ENCODE measurements around the gene STEAP1B.
"Not testable (repeated sequence)": the region's sequence is repeated elsewhere in the genome, so short reads cannot be mapped to it uniquely, and the experiment has no call there.

Gene STEAP1B

DNA sequence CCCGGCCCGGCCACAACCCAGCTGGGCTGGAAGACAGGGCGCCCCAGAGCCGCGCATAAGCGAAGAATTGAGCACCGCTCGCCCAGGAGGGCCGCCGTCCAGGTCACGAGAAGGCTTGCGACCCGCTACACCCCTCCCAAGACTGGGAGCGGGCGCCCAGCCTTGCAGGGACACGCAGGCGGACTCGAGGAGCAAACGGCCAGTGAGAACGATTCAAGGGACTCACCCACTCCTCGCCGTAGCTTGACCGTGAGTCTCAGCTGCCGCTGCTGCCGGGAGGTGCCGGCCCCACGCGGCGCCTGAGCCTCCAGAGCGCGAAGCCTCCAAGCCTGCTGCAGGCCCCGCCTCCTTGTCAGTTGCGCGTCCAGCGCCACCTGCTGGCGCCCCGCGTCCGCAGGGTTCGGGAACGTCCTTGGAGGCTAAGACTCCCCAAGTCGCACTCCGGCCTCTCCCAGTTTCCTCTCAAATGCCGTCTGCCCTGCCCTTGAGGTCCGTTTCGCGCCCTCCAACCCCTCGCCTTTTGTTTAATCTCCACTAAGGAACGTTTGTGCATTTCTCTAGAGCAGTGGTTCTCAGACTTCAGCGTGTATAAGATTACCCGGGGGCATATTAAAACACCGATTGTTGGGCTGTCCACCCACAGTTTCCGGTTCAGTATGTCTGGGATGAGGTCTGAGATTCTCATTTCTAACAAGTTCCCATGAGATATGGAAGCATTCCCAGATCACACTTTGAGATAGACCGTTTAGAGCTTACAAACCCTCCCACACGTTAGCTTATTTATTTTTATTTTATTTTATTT is at the start of gene STEAP1B:
STEAP1B (minus strand) TSS at position 301 of the 802 bp plus-strand sequence. CDS start 5,333 bp downstream, outside the sequence.
- peak; percentile 85 to 97 (median 95) for DNase-seq

DNA sequence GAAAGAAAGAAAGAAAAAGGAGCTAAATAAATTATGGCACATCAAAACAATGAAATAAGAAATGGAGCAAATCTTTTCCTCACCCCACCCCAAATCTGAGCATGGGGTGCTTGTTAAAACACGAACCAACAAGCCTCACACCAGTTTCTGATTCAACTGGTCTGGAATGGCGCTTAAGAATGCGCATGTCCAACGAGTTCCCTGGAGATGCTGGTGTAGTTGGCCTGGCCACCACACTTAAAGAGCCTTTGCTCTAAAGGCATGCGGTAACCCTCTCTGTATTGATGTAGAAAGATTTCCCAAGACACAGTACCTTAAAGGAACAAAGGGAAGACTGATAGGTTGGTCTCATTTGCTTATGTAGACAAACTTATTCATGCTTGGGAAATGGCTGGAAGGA is 49.1 kb upstream of the STEAP1B start:
- DNase-seq: peak in 1 of 3 experiments; percentile 42

DNA sequence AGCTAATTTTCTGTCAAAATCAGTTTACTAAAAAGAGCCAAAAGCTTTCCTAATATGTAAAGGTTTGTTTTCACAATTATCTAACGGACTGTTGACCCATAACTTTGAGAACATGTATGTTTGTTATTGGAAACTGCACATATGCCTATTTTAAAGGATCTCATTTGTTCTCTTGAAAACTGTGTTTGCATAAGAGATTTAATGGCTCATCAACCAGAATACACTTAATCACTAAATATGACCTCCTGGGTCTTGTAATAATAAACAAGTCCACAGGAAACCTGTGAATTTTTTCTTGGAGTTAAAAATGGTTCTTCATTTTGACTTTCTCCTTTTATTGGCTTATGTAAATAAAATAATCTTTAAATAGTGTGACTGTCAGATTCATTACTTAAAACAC is 48.3 kb upstream of the STEAP1B start:
- DNase-seq: peak in 2 of 3 experiments; percentile 16 to 76

DNA sequence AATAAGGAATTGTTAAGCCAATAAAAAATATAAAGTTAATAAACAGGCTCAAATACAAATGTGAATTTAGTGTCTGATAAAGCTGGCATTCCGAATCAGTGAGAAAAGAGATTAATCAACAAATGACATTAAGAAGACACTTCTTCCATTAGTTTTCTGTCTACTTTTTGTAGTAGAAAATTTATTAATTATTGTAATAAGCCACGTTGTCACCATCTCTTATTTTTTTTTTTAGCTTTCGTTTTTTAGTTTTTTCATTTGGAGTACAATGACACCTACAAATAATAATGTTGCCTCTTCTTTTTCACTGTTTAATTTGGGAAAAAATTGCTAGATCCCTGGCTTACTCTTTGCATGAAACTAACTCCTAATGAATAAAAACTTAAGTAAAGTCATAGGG is 46.8 kb upstream of the STEAP1B start:
- DNase-seq: no peak

DNA sequence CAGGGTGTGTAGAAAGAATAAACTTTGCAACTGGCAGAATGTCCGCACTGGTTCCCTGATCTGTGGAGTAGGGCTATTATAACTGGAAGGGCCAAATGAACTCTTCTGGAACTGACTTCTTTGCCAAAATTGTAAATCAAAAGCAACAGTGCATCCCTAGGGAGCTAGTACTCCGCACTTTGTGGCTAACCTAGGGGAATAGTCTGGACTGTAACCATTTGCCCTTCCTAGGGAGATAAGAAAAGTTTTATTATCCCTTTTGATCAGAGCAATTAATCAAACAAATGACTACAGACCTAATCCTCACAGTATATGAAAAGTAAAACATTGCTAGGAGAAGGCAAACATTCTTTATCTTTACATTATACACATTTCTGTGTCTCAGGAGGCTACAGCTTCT is 45.5 kb upstream of the STEAP1B start:
- DNase-seq: no peak

DNA sequence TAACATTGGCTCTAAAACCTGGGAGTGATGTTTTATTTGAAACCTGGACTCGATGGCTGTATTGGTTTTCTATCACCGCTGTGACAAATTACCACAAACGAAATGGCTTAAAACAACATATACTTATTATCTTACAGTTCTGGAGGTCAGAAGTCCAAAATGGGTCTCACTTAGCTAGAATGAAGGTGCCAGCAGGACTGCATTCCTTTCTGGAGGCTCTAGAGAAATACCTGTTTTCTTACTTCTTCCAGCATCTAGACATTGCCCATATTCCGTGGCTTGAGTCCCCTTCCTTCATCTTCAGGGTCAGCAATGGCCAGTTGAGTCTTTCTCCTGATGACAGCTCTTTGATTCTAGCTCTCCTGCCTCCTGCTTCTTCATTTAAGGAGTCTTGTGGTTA is 44.3 kb upstream of the STEAP1B start:
- no peak for DNase-seq

DNA sequence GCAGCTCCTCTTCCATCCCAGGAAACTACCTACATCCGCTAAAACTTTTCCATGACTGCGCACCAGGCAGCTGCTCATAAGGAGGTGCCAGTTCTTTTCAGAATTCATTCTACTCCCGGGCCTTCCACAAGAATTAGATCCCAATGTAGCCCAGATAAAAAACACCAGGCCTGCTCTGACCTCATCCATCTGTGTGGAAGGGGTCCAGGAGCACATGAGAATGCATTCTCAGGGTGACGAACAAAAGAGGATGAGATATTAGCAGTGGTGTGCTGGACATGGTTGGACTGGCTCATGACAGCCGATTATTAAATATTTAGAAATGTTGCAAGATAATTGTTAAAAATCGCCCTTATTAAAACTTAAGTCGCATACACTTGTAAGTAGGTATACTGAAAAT is 43.2 kb upstream of the STEAP1B start:
- DNase-seq: no peak

DNA sequence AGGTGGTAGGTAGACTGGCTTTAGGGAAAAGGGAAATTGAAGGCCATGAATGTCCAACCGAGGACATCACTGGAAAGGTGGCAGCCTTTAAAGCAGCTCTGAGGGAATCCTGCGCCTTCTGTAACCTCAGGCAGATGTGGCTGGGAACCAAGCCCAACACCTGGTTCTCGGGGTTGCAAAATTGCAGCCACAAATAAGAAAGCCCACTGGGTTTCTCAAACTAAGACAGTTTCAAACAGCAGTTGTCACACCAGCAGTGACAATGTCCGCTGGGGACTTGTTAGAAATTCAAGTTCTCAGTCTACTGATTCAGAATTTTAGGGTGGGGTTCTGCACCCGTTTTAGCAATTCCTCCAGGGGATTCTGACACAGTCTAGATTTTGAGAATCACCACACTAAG is 42.7 kb upstream of the STEAP1B start:
- no peak for DNase-seq

DNA sequence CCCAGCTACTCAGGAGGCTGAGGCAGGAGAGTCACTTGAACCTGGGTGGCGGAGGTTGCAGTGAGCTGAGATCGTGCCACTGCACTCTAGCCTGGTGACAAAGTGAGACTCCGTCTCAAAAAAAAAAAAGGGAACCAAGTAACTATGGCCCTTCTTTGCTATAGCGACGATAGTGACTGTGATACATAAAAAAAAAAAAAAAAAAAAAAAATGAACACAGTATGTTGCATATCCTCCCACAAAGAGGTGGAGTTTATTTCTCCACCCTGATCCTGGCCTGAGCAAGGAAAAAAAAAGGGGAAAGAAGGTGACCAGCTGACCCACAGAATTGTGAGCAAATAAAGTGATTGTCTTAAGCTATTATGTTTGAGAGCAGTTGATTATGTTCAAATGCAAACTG is 42.3 kb upstream of the STEAP1B start:
- DNase-seq: no peak

DNA sequence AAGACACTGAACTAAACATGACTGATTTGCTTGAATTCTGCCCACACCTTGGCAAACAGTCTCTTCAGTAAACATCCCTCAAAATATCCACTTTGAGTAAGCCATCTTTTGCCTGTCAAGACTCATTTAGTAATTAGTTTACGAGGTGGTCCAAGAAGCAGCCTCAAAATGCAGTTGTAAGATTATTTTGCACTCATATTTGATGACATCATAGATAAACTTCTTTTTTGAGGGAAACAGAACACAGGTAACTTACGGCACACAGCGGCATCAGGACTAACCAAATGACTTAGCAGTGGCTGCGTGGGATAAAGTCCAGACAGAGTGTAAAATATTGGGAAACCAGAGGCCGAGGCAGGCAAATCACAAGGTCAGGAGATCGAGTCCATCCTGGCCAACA is 41.8 kb upstream of the STEAP1B start:
- DNase-seq: no peak

DNA sequence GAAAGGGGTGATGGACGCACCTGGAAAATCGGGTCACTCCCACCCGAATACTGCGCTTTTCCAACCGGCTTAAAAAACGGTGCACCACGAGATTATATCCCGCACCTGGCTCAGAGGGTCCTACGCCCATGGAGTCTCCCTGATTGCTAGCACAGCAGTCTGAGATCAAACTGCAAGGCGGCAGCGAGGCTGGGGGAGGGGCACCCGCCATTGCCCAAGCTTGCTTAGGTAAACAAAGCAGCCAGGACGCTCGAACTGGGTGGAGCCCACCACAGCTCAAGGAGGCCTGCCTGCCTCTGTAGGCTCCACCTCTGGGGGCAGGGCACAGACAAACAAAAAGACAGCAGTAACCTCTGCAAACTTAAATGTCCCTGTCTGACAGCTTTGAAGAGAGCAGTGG is 28.5 kb upstream of the STEAP1B start:
- not testable (repeated sequence) for DNase-seq

DNA sequence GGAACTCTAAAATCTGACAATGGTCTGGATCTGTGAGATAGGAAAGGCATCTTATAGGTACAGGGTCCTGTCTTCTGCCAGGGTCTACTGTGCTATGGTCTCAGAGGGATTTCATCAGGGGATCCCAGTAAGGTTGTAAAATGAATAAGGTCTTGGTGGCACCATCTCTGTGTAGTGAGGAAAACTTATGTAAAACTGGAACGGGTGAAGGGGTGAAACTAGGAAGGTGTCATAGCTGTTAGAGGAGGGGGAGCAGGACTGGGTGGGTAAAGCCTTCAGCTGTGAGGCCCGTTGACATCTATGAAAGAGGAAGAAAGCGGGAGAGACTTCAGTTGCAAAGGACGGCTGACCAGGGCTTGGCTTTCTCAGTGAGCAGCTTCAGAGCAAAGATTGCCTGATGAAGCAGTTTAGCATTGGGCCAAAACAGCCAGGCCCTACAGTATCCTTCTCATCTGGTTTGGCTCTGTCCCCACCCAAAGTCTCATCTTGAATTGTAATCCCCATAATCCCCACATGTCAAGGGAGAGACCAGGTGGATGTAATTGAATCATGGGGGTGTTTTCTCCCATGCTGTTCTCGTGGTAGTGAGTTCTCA is 24.5 kb upstream of the STEAP1B start:
- not testable (repeated sequence) for DNase-seq

DNA sequence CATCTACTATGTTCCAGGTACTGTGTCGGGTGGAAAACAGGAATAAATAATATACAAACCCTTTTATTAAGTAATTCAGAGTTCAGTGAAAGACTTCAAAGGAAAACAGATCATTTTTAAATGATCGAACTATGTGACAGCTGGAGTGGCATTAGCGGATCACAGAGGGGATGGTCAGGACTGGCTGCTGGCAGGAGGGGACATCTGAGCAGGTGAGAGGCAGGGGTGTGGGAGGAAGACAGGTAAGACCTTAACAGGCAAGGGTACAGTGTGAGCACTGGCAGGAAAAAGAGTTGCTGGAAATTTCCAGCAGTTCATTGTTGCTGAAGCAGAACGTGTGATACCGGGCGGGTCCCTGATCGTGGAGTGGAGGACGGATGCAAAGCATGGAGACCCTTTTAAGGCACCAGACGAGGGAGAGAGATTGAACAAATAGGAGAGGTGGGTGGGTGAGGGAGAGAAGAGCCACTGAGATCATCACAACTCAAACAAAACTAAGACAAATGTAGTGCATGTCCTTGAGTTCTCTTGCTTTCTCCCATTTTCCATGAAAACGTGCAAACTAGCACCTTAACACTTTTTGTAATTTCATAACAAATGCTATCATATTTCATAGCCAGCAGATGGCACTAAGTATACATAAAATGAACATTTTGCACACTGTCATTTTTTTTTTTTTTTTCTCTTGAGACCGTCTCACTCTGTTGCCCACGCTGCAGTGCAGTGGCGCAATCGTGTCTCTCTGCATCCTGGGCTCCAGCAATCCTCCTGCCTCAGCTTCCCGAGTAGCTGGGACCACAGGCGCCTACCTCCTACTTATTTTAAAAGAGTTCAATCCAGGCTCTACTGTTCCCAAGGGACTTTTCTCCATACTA is 23.7 kb upstream of the STEAP1B start:
- DNase-seq: peak in 2 of 3 experiments; percentile 6 to 62

DNA sequence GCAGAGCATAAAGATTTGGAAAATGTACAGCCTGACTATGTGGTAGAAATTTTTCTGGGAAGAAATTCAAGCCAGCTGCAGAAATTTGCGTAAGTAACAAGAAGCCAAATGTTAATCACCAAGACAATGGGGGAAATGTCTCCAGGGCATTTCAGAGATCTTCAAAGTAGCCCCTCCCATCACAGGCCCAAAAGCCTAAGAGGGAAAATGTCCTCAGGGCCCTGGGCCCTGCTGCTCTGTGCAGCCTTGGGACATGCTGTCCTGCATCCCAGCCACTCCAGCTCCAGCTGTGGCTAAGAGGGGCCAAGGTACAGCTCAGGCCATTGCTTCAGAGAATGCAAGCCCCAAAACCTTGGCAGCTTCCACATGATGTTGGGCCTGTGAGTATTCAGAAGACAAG is 19.6 kb upstream of the STEAP1B start:
- DNase-seq: not testable (repeated sequence)

DNA sequence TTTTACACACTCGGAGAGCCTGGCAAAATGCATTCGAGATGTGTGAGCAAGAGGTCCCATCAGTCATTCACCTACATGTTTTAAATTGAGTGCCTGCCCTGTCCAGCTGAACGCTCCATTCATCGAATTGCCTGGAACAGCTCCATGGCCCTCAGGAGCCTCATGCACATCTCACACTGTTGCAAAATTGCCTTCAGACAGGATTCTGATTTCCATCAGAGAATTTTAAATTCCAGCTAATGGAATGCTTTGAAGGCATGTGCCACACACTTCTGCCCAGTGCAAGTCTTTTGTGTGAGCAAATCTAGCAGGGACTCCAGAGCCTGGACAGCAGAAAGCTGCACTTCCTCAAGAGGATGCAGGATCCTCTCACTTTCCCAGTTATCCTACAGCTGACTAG is 17.0 kb upstream of the STEAP1B start:
- not testable (repeated sequence) for DNase-seq

DNA sequence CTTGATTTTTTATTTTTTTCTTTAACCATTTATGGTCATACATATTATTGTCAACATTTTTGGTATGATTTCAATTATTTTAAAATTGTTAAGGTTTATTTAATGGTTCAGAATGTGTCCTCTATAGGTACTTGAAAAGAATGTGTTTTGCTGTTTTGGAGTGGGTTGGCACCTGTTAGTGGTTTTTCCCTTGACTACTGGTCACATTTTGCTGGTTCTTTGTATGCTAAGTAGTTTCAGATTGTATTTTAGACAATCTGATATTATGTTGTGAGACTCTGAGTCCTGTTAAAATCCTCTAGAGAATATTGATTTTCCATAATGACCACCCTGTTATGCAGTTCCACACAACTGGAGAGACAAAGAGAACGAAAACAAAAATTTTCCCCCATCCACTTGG is 15.0 kb upstream of the STEAP1B start:
- DNase-seq: not testable (repeated sequence)

DNA sequence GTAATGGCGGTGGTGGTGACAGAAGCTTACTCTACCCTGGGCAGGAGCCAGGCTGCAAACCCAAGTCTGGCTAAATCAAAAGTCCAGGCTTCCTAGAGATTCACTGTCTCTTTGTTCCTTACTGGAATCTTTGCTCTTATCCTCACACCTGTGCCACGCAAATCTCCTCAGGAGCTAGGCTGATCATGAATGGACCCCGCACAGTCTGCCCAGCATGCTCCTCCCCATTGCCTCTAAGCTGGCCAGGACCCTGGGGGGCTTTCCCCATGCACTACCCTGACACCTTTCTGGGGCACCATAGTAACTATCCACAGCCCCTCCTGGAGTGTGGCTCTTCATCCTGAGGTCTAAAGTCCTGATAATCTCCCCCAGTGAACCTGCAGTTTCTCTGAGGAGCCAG is 7.3 kb upstream of the STEAP1B start:
- DNase-seq: not testable (repeated sequence)

DNA sequence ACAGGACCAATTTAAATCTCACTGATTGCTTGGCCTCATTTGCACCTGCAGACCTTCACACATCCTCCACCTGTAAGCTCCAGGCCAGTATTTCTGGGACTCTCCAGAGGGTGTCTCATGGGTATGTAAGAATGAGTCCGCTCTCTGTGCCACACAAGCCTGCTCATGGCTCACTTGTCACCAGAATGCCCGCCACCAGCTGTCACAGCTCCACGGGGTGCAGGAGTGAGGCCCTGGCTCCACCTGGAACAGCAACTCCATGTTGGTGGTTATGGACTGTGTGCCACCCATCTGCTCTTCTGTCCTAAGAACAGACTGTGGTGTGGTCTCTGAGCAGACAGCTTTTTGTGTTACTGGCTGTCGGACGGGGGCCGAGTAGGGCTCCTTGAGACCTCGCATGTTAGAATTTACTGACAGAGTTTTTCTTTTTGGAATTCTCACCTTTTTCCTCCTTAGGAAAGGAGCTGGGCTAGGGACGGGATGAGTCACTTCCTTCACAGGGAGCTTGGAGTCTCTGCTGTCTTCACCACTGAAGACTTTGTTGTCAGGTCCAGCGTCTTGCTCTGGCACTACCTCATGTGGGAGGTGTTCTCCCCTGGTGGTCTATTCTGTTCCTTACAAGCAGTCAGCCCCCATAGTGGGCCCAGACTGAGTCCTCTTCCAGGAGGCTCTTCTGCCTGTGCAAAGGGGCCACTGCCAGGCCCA is 6.5 kb upstream of the STEAP1B start:
- not testable (repeated sequence) for DNase-seq

DNA sequence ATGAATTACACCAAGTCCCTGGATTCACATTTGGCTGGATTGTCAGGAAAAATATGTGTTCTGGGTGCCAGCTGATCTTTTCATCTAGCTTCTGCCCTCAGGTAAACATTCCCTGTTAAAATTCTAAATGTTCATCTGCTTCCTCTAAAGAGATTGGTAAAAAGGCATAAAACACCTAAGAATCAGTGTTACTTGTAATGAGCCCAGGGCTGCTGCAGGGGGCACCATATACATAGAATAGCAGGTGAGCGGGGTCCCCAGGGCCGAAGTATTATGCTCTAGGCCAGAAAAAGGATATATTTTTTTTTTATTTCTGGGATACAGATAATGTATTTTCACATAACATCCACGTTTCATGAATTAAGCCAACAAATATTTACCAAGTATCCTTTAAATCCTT is 4.5 kb upstream of the STEAP1B start:
- DNase-seq: not testable (repeated sequence)

DNA sequence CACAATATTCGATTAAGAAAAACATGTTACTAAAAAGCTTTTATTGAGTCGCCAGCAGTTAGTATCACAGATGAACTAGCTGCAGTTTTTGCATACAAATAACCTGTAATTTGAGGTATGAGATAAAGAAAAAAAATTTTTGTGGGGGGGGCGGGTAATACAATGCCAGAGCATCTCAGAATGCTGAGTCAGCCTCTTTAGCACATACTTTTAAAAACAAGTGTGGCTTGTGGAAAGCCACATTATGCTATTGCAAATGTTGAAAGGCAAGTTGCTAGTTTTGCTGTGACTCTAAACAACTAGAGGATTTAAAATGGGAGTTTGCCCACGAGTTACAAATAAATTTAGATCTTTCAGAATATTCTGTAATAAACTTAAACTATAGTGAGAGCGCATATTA is 2.1 kb upstream of the STEAP1B start:
- not testable (repeated sequence) for DNase-seq

DNA sequence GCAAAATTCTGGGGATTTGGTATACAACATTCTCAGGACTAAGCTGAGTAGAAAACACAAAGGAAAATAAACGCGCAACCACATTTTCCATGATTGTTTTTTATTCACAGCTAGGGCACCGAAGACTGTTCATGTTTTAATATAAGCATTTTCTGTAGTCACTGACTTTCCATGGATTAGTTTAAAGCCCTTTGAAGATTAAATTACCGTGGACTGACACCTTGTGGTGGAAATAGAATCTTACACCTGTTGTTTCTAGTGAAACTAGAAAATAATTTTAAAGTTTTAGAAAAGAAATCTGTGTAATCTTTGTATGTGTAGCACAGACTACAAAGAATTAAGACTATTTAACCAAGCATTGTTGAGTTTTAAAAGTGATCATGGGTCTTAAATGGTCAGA is 1.3 kb upstream of the STEAP1B start:
- peak; percentile 34 to 78 (median 60) for DNase-seq

DNA sequence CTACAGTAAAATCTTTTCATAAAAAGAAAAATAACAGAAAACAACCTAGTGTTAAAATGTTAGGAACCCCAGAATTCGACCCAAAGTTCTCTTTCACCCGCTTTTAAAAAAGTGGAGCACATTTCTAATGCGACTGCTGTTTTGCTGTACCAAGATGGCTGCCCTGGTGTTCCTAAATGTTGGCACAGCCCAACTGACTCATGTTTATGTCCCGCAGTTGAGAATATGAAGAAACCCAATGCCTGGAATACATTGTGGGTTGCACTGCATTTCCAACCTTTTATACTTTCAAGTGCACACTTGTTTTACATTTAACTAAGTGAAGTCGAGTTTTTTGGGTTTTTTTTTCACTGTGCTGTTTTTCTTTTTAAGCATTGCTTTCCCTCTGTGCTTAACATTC is 944 bp downstream of the STEAP1B start:
- DNase-seq: no peak

DNA sequence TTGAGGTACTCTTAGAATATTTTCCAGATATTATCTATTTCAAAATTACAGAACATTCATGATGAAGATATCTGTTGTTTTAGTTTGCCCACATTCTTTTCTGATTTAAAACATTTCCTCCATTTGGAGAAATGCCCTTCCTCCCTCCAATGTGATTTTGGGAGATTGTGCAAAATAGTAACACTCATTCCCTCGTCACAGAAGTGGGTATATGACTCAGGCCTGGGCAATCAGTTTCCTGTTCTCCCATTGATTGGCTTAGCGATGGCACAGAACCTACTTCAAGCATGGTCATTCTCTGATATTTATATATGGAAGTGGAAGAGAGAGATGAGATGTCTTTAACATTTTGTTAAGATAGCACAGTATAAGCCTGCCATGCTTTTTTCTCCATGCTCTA is 3.1 kb downstream of the STEAP1B start:
- not testable (repeated sequence) for DNase-seq

Data from NCI-H1417 (cell line).